Neural crest cell (in vitro differentiated cells): ENCODE measurements around the gene ABCG2. TPM values are rescaled to one million over a fixed set of nuclear protein-coding genes. Genes with fewer than 3 reads are reported as not detected.

Experiments used
- DNase-seq: peaks from one replicate; pipeline ENCODE4 v3.0.0; 2021; ENCODE audit warnings: low read depth, mixed read lengths, low spot score
- H3K27ac Mint-ChIP-seq: one replicate; pipeline ENCODE4 v1.8.0; 2021; ENCODE audit warnings: mild to moderate bottlenecking, mixed read lengths; ENCODE audit not compliant: unreplicated experiment
- H3K27me3 Mint-ChIP-seq: 2 replicates; pipeline ENCODE4 v1.8.0; 2021; ENCODE audit warnings: low read depth, mild to moderate bottlenecking, mixed read lengths
- H3K36me3 Mint-ChIP-seq: 2 replicates; pipeline ENCODE4 v1.8.0; 2021; ENCODE audit warnings: low read depth, mild to moderate bottlenecking, mixed read lengths
- H3K4me1 Mint-ChIP-seq: 2 replicates; pipeline ENCODE4 v1.8.0; 2021; ENCODE audit warnings: mixed read lengths
- H3K4me3 Mint-ChIP-seq: one replicate; pipeline ENCODE4 v1.8.0; 2021; ENCODE audit warnings: mild to moderate bottlenecking, mixed read lengths
- H3K9me3 Mint-ChIP-seq: 2 replicates; pipeline ENCODE4 v1.8.0; 2021; ENCODE audit warnings: mixed read lengths
- CTCF ChIP-seq: fragments of 200-600 bp; sonication (generic); conservative IDR thresholded peaks from 2 replicates; pipeline ENCODE4 v1.5.0; 2021; ENCODE audit warnings: antibody characterized with exemption, mild to moderate bottlenecking
- total RNA-seq: library from RNA; stranded (reverse); gene quantifications from 2 replicates; pipeline ENCODE4 v1.2.1, GENCODE V29; 2021

Gene ABCG2
- total RNA-seq, 1 donor from 2014 or later = 5.1 TPM

DNA sequence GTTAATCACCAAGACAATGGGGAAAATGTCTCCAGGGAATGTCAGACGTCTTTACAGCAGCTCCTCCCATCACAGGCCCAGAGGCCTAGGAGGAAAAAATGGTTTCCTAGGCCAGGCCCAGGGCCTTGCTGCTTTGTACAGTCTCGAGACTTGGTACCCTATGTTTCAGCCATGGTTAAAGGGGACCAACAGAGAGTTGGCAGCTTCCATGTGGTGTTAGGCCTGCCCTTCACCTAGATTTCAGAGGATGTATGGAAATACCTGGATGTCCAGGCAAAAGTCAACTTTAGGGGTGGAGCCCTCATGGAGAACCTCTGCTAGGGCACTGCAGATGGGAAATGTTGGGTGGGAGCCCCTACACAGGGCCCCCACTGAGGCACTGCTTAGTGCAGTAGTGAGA is 38.5 kb downstream of the ABCG2 start:
- no peaks in the 10 kb centered on the region for H3K4me1 Mint-ChIP-seq
- no peaks in the 10 kb centered on the region for H3K27me3 Mint-ChIP-seq
- no peak overlapping the region for H3K4me3 Mint-ChIP-seq
- H3K36me3 Mint-ChIP-seq = peaks cover 55% of the 10 kb centered on the region
- DNase-seq = no peak
- H3K9me3 Mint-ChIP-seq = peaks cover 29% of the 10 kb centered on the region
- no peak overlapping the region for H3K27ac Mint-ChIP-seq
- TF ChIP-seq CTCF = no peak

DNA sequence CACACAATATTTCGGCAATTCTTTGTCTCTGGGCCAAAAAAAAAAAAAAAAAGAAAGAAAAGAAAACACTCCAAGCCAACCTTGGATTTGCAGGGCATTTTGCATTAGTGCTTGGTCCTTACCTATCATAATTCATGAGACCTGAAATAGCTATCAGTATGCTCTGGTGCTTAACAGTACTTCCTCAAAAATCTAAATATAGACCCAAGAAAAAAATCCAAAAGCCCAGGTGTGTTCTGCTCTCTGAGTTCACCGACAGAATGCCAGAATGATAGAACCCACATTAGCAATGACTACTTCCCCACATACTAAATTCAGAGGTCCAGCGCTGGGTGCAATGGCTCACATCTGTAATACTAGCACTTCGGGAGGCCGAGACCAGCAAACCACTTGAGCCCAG is 42.9 kb downstream of the ABCG2 start:
- Mint-ChIP-seq H3K4me3 (no peak overlapping the region), H3K4me1 (no peaks in the 10 kb centered on the region), H3K27ac (no peak overlapping the region), H3K36me3 (peaks cover 27% of the 10 kb centered on the region), H3K27me3 (no peaks in the 10 kb centered on the region), H3K9me3 (peaks cover 12% of the 10 kb centered on the region)
- no peak for DNase-seq
- no peak for TF ChIP-seq CTCF

DNA sequence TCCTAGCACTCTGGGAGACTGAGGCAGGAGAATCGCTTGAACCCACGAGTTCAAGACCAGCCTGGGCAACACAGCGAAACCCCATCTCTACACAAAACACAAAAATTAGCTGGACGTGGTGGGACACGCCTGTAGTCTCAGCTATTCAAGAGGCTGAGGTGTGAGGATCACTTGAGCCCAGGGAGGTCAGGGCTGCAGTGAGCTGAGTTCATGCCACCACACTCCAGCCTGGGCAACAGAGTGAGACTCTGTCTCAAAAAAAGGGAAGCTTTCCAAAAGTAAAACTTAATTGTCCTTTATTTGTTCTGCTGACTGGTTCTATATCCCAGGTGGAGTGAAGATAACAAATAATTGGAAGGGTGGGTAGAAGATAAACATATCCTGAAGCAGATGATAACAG is 45.6 kb downstream of the ABCG2 start:
- H3K27ac Mint-ChIP-seq = no peak overlapping the region
- TF ChIP-seq CTCF = no peak
- peaks cover 3% of the 10 kb centered on the region for H3K36me3 Mint-ChIP-seq
- no peak for DNase-seq
- peaks cover 3% of the 10 kb centered on the region for H3K9me3 Mint-ChIP-seq
- no peaks in the 10 kb centered on the region for H3K27me3 Mint-ChIP-seq
- H3K4me1 Mint-ChIP-seq = peaks cover 2% of the 10 kb centered on the region
- no peak overlapping the region for H3K4me3 Mint-ChIP-seq

DNA sequence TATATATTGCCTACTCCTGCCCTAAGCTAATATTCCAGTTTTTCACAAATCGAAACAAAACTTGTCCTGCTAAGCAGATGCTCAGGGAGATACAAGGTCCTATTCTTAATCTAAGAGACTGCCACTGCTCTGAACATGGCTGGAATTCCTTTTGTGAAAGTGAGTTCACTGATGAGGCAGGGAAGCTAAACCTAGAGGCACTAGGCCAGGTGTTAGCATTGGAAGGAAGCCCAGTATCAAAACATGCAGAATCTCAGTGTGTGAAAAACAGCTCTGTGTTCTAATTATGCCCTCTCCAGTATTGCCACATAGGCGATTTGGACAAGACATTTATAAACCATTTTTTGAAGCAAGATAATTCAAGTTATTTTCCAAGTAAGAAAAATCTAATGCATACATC is 47.6 kb downstream of the ABCG2 start:
- Mint-ChIP-seq H3K9me3 (no peaks in the 10 kb centered on the region), H3K36me3 (no peaks in the 10 kb centered on the region), H3K4me3 (no peak overlapping the region), H3K4me1 (peaks cover 9% of the 10 kb centered on the region), H3K27me3 (no peaks in the 10 kb centered on the region), H3K27ac (no peak overlapping the region)
- no peak for DNase-seq
- TF ChIP-seq CTCF = no peak

DNA sequence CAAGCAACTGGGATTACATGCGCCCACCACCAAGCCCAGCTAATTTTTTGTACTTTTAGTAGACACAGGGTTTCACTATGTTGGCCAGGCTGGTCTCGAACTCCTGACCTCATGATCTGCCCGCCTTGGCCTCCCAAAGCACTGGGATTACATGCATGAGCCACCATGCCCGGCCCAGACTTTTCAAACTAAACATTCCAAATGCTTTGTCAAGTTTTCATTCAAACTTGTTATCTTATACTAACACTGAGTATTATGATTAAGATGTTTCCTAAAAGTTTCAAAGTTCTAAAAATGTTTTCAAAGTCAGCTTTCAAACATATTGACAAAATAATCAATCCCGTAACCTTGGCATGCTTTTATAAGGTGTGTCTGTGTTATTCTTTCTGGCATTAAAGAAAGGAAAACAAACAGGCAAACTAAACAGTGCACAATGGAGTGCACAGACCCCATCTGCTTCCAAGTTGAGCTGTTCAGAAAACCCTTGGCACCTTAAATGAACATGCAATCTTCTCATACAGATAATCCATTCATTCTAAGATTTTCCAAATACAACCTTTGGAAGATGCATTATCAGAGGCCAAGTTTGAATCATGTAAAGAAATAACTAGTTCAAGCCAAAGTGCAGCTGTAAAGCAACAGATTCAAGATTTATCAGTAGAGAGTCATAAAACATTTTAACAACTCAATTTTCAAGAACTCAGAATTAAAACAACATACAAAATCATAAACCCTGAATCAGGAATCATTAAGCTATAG is 49.1 kb downstream of the ABCG2 start:
- DNase-seq = no peak
- H3K9me3 Mint-ChIP-seq = no peaks in the 10 kb centered on the region
- no peak for TF ChIP-seq CTCF
- H3K4me3 Mint-ChIP-seq = no peak overlapping the region
- H3K27me3 Mint-ChIP-seq = no peaks in the 10 kb centered on the region
- H3K36me3 Mint-ChIP-seq = no peaks in the 10 kb centered on the region
- H3K27ac Mint-ChIP-seq = no peak overlapping the region
- peaks cover 9% of the 10 kb centered on the region for H3K4me1 Mint-ChIP-seq
